BJ (cell line): ENCODE measurements around the gene NTSR1. TPM values are rescaled to one million over a fixed set of nuclear protein-coding genes. Genes with fewer than 3 reads are reported as not detected.

ENCODE experiments used
- CTCF ChIA-PET: fragments of 350-600 bp; formaldehyde crosslinking; extraction: SDS; loops from one replicate; lab custom pipeline; 2021; ENCODE audit warnings: antibody characterized with exemption, inconsistent platforms; lab: Yijun Ruan, JAX
- POLR2A ChIA-PET: fragments of 300-600 bp; sonication (Branson Sonifier 250); formaldehyde crosslinking; extraction: SDS; loops from one replicate; lab custom pipeline; 2021; ENCODE audit warnings: antibody characterized with exemption; lab: Charles Lee
- DNase-seq: peaks from one replicate; pipeline ENCODE4 v3.0.0-alpha.2; 2011; ENCODE audit warnings: low read depth
- H3K27me3 ChIP-seq: 2 replicates; pipeline ENCODE4 v1.6.0; 2011; ENCODE audit warnings: low read length; ENCODE audit not compliant: control insufficient read depth, insufficient read depth
- H3K36me3 ChIP-seq: 2 replicates; pipeline ENCODE4 v1.5.1; 2011; ENCODE audit warnings: low read length; ENCODE audit not compliant: control insufficient read depth, insufficient read depth
- H3K4me3 ChIP-seq: 2 replicates; pipeline ENCODE4 v1.5.1; 2011; ENCODE audit warnings: low read depth, mild to moderate bottlenecking, control low read depth, low read length
- polyA plus RNA-seq: library from polyadenylated mRNA; depleted of rRNA; stranded (reverse); fragments of >200 nt; gene quantifications from 2 replicates; pipeline ENCODE4 v1.2.3, GENCODE V29; 2011
- TF ChIP-seq, protein P1 (sequence below): IDR thresholded peaks from 2 replicates; pipeline ENCODE4 v1.5.1; 2011; ENCODE audit warnings: low read depth, mild to moderate bottlenecking, control low read depth, inconsistent platforms, low read length, moderate library complexity; ENCODE audit not compliant: insufficient read depth

NTSR1 gene
- polyA plus RNA-seq, 1 experiment = 0.05 TPM

DNA sequence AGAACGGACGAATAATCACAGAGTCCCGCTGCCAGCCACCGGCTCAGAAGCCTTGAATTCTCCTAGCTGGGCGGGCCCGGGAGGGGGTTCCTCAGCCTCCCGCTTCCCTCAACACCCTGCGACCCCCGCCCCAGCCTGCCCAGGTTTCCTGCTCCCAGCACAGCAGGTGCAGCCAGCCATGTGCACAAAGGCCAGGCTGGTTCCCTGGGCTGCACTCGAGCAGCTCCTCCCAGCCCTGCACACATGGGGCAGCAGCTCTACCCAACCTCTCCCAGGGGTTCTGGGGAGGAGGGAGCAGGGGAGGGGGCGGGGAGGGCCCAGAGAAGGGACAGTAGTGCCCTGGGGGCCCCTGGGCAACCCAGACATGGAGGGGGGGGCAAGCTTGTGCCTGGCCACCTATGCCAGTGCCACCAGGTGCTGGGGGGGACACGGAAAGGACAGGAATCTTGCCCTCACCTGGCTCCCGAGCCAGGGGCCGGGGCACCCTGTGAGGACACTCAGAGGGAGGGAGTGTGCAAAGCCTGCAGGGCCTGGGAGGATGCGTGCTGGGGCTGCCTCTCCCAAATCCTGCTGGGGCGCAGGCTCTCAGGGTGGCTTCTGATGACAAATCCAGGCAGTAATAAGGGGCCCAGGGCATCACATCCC is 1.2 kb upstream of the NTSR1 start:
- ChIA-PET CTCF (interaction anchor here (0.6 kb wide), 1 partner anchor 697 kb away, joined by 4 read pairs; no protein-coding TSS in a partner anchor), POLR2A (no interaction called here)
- Histone ChIP-seq H3K27me3 (peaks cover 24% of the 10 kb centered on the region), H3K36me3 (no peaks in the 10 kb centered on the region), H3K4me3 (no peak overlapping the region)
- TF ChIP-seq, protein P1, sequence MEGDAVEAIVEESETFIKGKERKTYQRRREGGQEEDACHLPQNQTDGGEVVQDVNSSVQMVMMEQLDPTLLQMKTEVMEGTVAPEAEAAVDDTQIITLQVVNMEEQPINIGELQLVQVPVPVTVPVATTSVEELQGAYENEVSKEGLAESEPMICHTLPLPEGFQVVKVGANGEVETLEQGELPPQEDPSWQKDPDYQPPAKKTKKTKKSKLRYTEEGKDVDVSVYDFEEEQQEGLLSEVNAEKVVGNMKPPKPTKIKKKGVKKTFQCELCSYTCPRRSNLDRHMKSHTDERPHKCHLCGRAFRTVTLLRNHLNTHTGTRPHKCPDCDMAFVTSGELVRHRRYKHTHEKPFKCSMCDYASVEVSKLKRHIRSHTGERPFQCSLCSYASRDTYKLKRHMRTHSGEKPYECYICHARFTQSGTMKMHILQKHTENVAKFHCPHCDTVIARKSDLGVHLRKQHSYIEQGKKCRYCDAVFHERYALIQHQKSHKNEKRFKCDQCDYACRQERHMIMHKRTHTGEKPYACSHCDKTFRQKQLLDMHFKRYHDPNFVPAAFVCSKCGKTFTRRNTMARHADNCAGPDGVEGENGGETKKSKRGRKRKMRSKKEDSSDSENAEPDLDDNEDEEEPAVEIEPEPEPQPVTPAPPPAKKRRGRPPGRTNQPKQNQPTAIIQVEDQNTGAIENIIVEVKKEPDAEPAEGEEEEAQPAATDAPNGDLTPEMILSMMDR = no peak
- no peak for DNase-seq

DNA sequence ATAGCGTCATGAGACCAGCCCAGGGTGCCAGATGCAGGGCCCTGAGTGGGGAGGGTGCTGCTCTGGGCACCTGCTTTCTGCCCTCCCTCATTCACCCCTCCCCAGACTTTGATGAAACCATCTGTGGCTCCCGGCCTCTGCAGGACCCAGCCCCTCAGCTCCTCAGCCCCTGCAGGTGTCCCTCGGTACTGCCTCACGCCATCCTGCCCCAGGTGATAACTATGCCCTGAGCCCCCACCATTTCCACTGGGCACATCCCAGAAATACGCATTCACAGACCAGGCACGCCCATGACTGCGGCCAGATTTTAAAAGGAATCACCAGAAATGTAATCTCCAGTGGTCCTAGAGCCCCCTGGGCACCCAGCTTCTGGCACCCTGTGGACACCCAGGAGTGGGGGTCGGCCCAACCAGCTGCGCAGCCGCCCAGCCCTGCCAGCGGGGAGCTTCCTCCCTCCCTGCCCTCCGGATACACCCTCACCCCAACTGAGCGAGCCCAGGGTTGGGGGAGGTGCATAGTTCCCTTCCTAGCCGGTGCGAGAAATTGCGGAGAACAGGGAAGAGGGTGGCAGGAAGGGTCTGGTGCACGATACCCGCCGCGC is 615 bp upstream of the NTSR1 start:
- H3K27me3 ChIP-seq = peaks cover 24% of the 10 kb centered on the region
- CTCF ChIA-PET = interaction anchor here (1.3 kb wide), 1 partner anchor 11 kb away, joined by 4 read pairs; no protein-coding TSS in a partner anchor
- H3K4me3 ChIP-seq = no peak overlapping the region
- POLR2A ChIA-PET = no interaction called here
- TF ChIP-seq, protein P1 = peak; percentile 16; the same call in 1 of the 2 replicates
- no peak for DNase-seq
- H3K36me3 ChIP-seq = no peaks in the 10 kb centered on the region

DNA sequence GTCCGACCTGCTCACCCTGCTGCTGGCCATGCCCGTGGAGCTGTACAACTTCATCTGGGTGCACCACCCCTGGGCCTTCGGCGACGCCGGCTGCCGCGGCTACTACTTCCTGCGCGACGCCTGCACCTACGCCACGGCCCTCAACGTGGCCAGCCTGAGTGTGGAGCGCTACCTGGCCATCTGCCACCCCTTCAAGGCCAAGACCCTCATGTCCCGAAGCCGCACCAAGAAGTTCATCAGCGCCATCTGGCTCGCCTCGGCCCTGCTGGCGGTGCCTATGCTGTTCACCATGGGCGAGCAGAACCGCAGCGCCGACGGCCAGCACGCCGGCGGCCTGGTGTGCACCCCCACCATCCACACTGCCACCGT is 885 bp downstream of the NTSR1 start:
- Histone ChIP-seq H3K27me3 (peaks cover 29% of the 10 kb centered on the region), H3K36me3 (no peaks in the 10 kb centered on the region), H3K4me3 (no peak overlapping the region)
- ChIA-PET CTCF (interaction anchor here (1.5 kb wide), 1 partner anchor 82 kb away, joined by 6 read pairs; no protein-coding TSS in a partner anchor), POLR2A (no interaction called here)
- DNase-seq = no peak
- TF ChIP-seq, protein P1 = no peak

DNA sequence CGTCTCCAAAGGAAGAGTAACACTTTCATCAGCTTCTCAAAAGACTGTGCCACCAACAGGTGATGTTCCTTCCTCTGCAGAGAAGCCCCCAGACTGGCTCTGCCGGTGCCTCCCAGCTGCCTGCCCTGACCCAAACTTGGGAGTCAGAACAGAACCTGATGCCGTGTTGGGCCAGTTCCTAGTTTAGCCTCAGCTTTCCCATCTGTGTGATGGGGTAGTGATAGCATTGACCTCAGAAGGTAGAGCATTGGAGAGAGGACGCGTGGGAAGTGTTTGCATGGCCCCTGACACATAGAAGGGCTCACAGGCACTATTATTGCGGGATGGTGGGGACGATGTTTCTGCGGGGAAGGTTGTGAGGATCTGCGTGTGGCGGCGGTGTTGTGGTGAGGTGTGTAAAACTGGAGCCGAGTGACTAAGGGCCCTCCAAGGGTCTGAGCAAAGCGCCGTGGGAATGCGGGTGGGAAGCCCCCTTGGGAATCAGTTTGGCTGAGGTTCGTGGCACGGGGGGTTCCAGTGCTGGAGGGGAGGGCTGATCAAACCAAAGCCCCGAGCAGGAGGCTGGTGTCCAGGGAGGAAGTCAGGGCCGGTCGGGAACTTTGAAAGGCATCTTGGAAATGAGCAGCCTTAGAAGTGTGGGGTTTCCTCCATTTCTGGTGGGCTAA is 1.7 kb downstream of the NTSR1 start:
- Histone ChIP-seq H3K36me3 (no peaks in the 10 kb centered on the region), H3K27me3 (peaks cover 30% of the 10 kb centered on the region), H3K4me3 (no peak overlapping the region)
- TF ChIP-seq, protein P1 = no peak
- POLR2A ChIA-PET = no interaction called here
- DNase-seq = no peak
- CTCF ChIA-PET = interaction anchor here (1.5 kb wide), 1 partner anchor 81 kb away, joined by 6 read pairs; no protein-coding TSS in a partner anchor
